HG02884 (cell line): ENCODE results near the gene BBS2.
"Not testable (repeated sequence)": the region's sequence is repeated elsewhere in the genome, so short reads cannot be mapped to it uniquely, and the experiment has no call there.

Source experiments
- ATAC-seq: cut with Tn5 transposase; IDR thresholded peaks from one replicate; pipeline ENCODE4 v1.9.1; 2021; ENCODE audit warnings: mild to moderate bottlenecking, moderate library complexity; ENCODE audit not compliant: unreplicated experiment

The BBS2 gene

GRCh38 chr16:56525236-56525635 is 5.4 kb upstream of the BBS2 start:
- no peak for ATAC-seq

- no peak for ATAC-seq
Measured at GRCh38 chr16:56520251-56520577, 390 bp upstream of the BBS2 start.

GRCh38 chr16:56518425-56518824 is 1.4 kb downstream of the BBS2 start:
- no peak for ATAC-seq

GRCh38 chr16:56517206-56517605 is 2.6 kb downstream of the BBS2 start:
- no peak for ATAC-seq

- ATAC-seq: no peak
Measured at GRCh38 chr16:56515665-56516064, 4.2 kb downstream of the BBS2 start.

- ATAC-seq: no peak
Measured at GRCh38 chr16:56514845-56515244, 5.0 kb downstream of the BBS2 start.

GRCh38 chr16:56513972-56514371 is 5.9 kb downstream of the BBS2 start:
- no peak for ATAC-seq

GRCh38 chr16:56513091-56513490 is 6.7 kb downstream of the BBS2 start:
- no peak for ATAC-seq

- ATAC-seq: no peak
Measured at GRCh38 chr16:56512025-56512424, 7.8 kb downstream of the BBS2 start.

GRCh38 chr16:56510544-56510943 is 9.3 kb downstream of the BBS2 start:
- no peak for ATAC-seq

- no peak for ATAC-seq
Measured at GRCh38 chr16:56506941-56507340, 12.9 kb downstream of the BBS2 start.

- ATAC-seq: no peak
Measured at GRCh38 chr16:56505181-56505580, 14.6 kb downstream of the BBS2 start.

- ATAC-seq: no peak
Measured at GRCh38 chr16:56493815-56494214, 26.0 kb downstream of the BBS2 start.

GRCh38 chr16:56493126-56493525 is 26.7 kb downstream of the BBS2 start:
- ATAC-seq: no peak

GRCh38 chr16:56491657-56492261 is 28.1 kb downstream of the BBS2 start:
- ATAC-seq: no peak

- ATAC-seq: not testable (repeated sequence)
Measured at GRCh38 chr16:56488868-56489267, 31.0 kb downstream of the BBS2 start.

- ATAC-seq: no peak
Measured at GRCh38 chr16:56488035-56488434, 31.8 kb downstream of the BBS2 start.

GRCh38 chr16:56483394-56483793 is 36.4 kb downstream of the BBS2 start:
- no peak for ATAC-seq

GRCh38 chr16:56482683-56483236 is 37.1 kb downstream of the BBS2 start:
- ATAC-seq: no peak

- no peak for ATAC-seq
Measured at GRCh38 chr16:56481468-56482122, 38.2 kb downstream of the BBS2 start.

GRCh38 chr16:56480776-56481467 is 38.9 kb downstream of the BBS2 start:
- ATAC-seq: no peak

- no peak for ATAC-seq
Measured at GRCh38 chr16:56479469-56479868, 40.4 kb downstream of the BBS2 start.
